Stimulated activated naive CD8-positive, alpha-beta T cell treated with anti-CD3 and anti-CD28 coated beads, Interleukin-15, amount 100 ng/mL, for 72 hours (primary cell): ENCODE data around the gene INTU.

Source experiments
- ATAC-seq: fragments of 150-1000 bp; cut with Tn5 transposase; 2 replicates; pipeline ENCODE4 v1.10.0; 2021; ENCODE audit warnings: mild to moderate bottlenecking, moderate library complexity
- DNase-seq, 2 donors: peaks; one replicate each; pipeline ENCODE4 v3.0.0; 2021 to 2022
- H3K27ac Mint-ChIP-seq, 2 donors: one replicate each; pipeline ENCODE4 v1.8.0; 2022; ENCODE audit warnings: mild to moderate bottlenecking in 2 of 2, mixed read lengths in 2 of 2, moderate library complexity in 2 of 2
- H3K27me3 Mint-ChIP-seq: one replicate; pipeline ENCODE4 v1.8.0; 2022; ENCODE audit warnings: mixed read lengths
- H3K4me1 Mint-ChIP-seq: one replicate; pipeline ENCODE4 v1.8.0; 2022; ENCODE audit warnings: mild to moderate bottlenecking, mixed read lengths
- H3K4me3 Mint-ChIP-seq, 2 donors: one replicate each; pipeline ENCODE4 v1.8.0; 2022; ENCODE audit warnings: mild to moderate bottlenecking in 2 of 2, mixed read lengths in 2 of 2, moderate library complexity in 1 of 2
- H3K9me3 Mint-ChIP-seq, 2 donors: one replicate each; pipeline ENCODE4 v1.8.0; 2022; ENCODE audit warnings: mixed read lengths in 2 of 2

Gene INTU

DNA sequence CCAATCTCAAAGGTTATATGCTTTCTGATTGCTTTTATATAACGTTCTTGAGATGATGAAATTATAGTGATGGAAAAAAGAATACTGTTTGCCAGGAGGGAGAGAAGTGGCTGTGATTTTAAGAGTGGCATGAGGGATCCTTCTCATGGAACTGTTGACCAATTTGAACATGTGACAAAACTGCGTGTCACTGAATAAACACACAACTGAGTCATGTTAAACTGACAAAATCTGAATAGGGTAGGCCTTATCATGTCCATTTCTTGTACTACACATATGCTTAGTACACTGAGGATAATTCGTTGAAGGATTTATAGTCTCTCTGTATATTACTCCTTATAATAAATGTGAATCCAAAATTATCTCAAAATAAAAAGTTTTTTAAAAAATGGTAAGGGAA, 127.1 kb downstream of the INTU start:
- Mint-ChIP-seq H3K9me3 (peaks cover 0 to 13% of the 10 kb centered on the region in 2 donors), H3K27ac (no peak overlapping the region), H3K4me1 (no peaks in the 10 kb centered on the region), H3K27me3 (peaks cover 8% of the 10 kb centered on the region), H3K4me3 (no peak overlapping the region)
- ATAC-seq = no peak
- DNase-seq = no peak

DNA sequence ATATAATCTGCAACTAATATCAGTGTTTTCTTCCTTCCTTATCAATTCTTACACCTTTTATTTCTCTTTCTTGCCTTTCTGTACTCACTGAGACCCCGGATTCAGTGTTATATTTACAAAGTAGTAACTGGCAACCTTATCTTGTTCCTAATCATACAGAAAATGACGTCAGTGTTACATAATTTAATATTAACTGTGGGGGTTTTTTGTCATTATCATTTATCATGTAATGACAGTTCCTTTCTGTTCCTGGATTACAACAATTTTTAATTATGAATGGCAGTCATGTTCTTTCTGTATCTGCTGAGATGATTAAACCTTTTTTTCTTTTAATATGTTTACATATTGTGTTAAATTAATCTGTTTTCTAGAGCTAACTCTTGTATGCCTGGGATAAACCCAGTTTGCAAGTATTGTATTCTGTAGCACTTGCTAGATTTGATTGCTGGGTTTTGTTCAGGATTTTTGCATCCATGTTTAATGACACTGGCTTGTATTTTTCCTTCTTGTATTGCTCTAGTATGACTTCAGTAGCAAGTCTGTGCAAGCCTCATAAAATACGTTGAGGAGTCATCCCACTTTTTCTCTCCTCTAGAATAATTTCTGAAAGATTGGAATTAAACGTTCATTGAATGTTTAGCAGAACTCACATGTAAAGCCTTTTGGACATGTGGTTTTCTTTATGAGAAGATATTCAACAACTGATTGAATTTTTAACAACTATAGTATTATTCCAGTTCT, 138.9 kb downstream of the INTU start:
- Mint-ChIP-seq H3K27me3 (peaks cover 42% of the 10 kb centered on the region), H3K4me1 (peaks cover 10% of the 10 kb centered on the region), H3K27ac (no peak overlapping the region), H3K9me3 (no peaks in the 10 kb centered on the region), H3K4me3 (no peak overlapping the region)
- no peak for ATAC-seq
- no peak for DNase-seq

DNA sequence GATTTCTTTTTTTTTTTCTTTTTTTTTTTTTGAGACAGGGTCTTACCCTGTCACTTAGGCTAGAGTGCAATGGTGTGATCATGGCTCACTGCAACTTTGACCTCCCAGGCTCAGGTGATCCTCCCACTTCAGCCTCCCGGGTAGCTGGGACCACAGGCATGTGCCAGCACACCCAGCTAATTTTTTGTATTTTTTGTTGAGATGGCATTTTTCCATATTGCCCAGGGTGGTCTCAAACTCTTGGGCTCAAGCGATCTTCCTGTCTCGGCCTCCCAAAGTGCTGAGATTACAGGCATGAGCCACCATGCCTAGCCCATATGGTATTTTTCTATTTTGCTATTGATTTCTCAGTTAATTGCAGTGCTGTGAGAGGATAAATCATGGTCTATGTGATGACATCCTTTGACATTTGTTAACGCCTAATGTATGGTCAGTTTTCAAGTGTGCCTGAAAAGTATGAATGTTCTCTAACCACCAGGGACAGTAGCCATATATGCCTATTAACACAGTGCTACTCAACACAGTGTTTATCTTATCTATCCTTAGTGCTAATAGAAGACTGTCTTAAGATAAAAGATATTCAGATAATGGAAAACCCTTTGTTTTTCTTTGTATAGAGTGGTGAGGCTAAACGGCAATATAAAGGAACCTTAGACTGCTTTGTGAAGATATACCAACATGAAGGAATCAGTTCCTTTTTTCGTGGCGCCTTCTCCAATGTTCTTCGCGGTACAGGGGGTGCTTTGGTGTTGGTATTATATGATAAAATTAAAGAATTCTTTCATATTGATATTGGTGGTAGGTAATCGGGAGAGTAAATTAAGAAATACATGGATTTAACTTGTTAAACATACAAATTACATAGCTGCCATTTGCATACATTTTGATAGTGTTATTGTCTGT, 140.3 kb downstream of the INTU start:
- H3K9me3 Mint-ChIP-seq = no peaks in the 10 kb centered on the region
- DNase-seq (no peak), ATAC-seq (no peak)
- H3K4me3 Mint-ChIP-seq = no peak overlapping the region
- H3K4me1 Mint-ChIP-seq = peaks cover 14% of the 10 kb centered on the region
- no peak overlapping the region for H3K27ac Mint-ChIP-seq
- H3K27me3 Mint-ChIP-seq = peaks cover 54% of the 10 kb centered on the region

DNA sequence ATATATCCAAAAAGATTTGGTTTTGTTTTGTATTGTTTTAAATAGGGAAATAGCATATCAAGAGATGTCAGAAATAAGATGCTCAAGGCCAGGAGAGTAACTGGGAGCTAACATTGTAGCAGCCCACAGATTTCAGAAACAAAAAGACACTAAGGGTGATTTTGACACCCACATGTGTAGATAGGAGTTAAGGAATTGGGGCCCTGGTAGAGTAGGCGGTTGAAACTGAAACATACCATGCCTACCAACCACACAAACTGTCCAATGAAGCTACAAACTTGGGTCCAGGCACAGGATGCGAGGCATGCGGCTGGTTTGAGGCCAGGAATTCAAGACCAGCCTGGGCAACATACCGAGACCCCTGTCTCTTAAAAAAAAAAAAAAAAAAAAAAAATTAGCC, 143.1 kb downstream of the INTU start:
- Mint-ChIP-seq H3K27me3 (peaks cover 80% of the 10 kb centered on the region), H3K9me3 (peaks cover 0 to under 1% of the 10 kb centered on the region in 2 donors), H3K4me3 (no peak overlapping the region), H3K4me1 (peaks cover 16% of the 10 kb centered on the region), H3K27ac (no peak overlapping the region)
- no peak for DNase-seq
- ATAC-seq = peak; percentile 50
